ENCODE data around the gene DPM3. TPM values are rescaled to one million over a fixed set of nuclear protein-coding genes. Genes with fewer than 3 reads are reported as not detected.

DPM3 gene
- total RNA-seq, 1 donor from 2014 or later = 61.3 TPM

GRCh38 chr1:155127967-155128754 is 12.2 kb downstream of the DPM3 start:
- no peaks in the 10 kb centered on the region for H3K9me3 Mint-ChIP-seq (ENCODE audit: unreplicated experiment)
- DNase-seq (ENCODE audit: extremely low spot score, unreplicated experiment) = no peak
- no peak for TF ChIP-seq CTCF (IDR thresholded peaks at IDR 0.05)
- no peaks in the 10 kb centered on the region for H3K27me3 Mint-ChIP-seq (ENCODE audit: unreplicated experiment)
- peaks cover 68% of the 10 kb centered on the region for H3K4me1 Mint-ChIP-seq (ENCODE audit: unreplicated experiment)
- peaks cover 6% of the 10 kb centered on the region for H3K36me3 Mint-ChIP-seq (ENCODE audit: unreplicated experiment)
- peak overlapping the region; percentile 85 for H3K4me3 Mint-ChIP-seq (ENCODE audit: unreplicated experiment)
- peak overlapping the region; percentile 85 for H3K27ac Mint-ChIP-seq (ENCODE audit: unreplicated experiment)

DNA sequence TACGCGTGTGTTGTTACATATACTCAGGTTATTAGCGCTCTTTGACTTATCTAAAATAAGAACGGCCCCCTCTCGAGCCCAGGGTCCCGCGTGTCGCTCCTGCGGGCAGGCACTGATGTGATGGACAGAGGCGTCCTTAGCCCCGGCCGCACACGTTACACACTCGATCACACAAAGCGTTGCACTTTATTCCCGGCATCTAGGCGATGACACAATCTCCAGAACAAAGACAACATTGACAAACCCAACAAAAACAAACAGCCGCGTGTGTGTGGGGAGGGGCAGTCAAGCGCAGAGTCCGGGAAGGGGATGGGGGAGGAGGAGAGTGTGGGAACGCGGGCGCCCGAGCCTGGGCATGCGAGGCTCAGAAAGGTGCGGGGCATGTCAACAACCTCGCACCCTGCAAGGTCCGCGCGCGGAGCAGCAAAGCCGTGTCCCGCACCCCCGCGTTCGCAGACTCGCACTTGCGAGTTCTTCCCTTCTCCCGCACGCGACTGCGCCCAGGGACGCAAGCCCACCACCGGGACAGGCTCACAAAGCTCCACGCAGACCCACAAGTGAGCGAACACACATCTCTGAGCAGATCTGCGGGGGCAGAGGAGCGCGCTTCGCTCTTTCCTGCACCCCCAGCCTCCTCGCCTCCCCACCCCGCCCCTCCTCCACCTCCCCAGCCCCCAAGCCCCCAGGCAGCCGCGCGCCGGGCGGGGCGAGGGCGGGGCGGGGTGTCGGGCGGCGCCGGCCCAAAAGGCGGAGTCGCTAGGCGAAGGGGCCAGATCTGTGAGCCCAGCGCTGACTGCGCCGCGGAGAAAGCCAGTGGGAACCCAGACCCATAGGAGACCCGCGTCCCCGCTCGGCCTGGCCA is 13.0 kb downstream of the DPM3 start, which contains the start of gene EFNA1:
Gene EFNA1 (plus strand): TSS at position 772 of the 862 bp plus-strand sequence. CDS start 102 bp downstream, outside the sequence.
- peaks cover 70% of the 10 kb centered on the region for H3K4me1 Mint-ChIP-seq (ENCODE audit: unreplicated experiment)

DNA sequence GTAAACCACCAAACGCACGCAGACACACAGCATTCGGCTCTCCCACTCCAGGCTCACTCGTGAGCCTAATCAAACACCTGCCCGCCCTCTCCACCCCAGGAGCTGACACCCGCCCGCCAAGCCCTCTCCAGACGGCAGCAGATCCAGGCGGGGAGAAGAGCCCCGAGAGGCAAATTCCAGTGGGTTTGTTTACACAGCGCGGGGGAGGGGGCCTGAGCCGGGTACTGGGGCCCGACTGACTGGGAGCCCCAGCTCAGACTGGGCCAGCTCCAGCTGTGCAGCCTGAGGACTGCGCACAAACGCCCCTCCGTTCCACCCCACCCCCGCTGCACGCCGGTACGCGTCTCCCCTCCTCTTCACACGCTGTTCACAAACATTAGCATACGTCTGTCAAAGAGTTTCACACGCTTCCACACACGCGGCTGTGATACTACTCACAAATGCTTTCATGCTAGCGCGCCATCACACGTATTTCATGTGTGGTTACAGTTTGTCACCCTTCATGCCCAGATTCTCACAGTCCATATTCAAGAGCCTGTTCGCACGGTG is 13.7 kb downstream of the DPM3 start:
- H3K4me1 Mint-ChIP-seq (ENCODE audit: unreplicated experiment) = peaks cover 69% of the 10 kb centered on the region
- DNase-seq (ENCODE audit: extremely low spot score, unreplicated experiment) = no peak
- H3K27me3 Mint-ChIP-seq (ENCODE audit: unreplicated experiment) = no peaks in the 10 kb centered on the region
- H3K27ac Mint-ChIP-seq (ENCODE audit: unreplicated experiment) = peak overlapping the region; percentile 92
- peak; percentile 7 for TF ChIP-seq CTCF (IDR thresholded peaks at IDR 0.05)
- peak overlapping the region; percentile 73 for H3K4me3 Mint-ChIP-seq (ENCODE audit: unreplicated experiment)
- H3K9me3 Mint-ChIP-seq (ENCODE audit: unreplicated experiment) = no peaks in the 10 kb centered on the region
- H3K36me3 Mint-ChIP-seq (ENCODE audit: unreplicated experiment) = peaks cover 1% of the 10 kb centered on the region

More for the DNA sequence above, 13.0 kb downstream of the DPM3 start, which contains the start of gene EFNA1:
- no peaks in the 10 kb centered on the region for H3K27me3 Mint-ChIP-seq (ENCODE audit: unreplicated experiment)
- TF ChIP-seq CTCF (IDR thresholded peaks at IDR 0.05) = no peak
- peaks cover 5% of the 10 kb centered on the region for H3K36me3 Mint-ChIP-seq (ENCODE audit: unreplicated experiment)
- DNase-seq (ENCODE audit: extremely low spot score, unreplicated experiment) = no peak
- peak within 1 kb of the TSS; percentile 85 for H3K4me3 Mint-ChIP-seq (ENCODE audit: unreplicated experiment)
- peak within 1 kb of the TSS; percentile 92 for H3K27ac Mint-ChIP-seq (ENCODE audit: unreplicated experiment)
- no peaks in the 10 kb centered on the region for H3K9me3 Mint-ChIP-seq (ENCODE audit: unreplicated experiment)

DNA sequence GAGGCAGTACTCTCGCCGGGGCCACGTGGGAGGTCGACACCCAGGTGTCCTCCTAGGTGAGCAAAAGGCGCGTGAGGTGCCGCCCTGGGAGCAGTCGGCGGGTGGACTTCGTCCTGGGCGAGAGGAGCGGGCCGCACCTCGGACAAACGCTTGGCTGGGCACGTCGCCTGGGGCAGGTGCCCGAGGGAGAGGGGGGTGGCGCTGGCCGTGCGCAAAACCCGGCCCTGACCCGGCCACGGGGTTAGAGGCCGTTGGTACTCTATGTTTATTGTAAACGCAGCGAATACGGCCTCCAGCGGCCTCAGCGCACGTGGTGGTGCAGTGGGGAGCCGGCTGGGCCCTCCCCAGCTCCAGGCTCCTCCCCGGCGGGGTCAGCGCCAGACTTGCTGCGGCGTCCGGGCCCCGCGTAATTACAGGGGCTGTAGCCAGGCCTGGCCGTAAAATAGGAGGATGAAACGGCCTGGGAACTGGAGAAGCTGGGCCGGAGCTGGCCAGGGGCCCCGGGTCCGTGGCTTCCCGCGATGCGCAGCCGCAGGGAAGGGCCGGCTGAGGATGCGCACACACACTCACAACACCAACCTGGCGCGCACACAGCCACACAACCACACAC is 14.3 kb downstream of the DPM3 start:
- TF ChIP-seq CTCF (IDR thresholded peaks at IDR 0.05) = no peak
- Mint-ChIP-seq H3K4me3 (ENCODE audit: unreplicated experiment) (peak overlapping the region; percentile 73), H3K36me3 (ENCODE audit: unreplicated experiment) (no peaks in the 10 kb centered on the region), H3K4me1 (ENCODE audit: unreplicated experiment) (peaks cover 69% of the 10 kb centered on the region), H3K9me3 (ENCODE audit: unreplicated experiment) (no peaks in the 10 kb centered on the region), H3K27ac (ENCODE audit: unreplicated experiment) (peak overlapping the region; percentile 92), H3K27me3 (ENCODE audit: unreplicated experiment) (peaks cover 3% of the 10 kb centered on the region)
- DNase-seq (ENCODE audit: extremely low spot score, unreplicated experiment) = no peak

Data from osteocyte (in vitro differentiated cells).